IgD-negative memory B cell (primary cell): Measurements from ENCODE around the gene KLHDC7B. TPM values are rescaled to one million over a fixed set of nuclear protein-coding genes. Genes with fewer than 3 reads are reported as not detected.
A peak's percentile ranks its signal among the peaks of the same experiment; 100 is the strongest.
"Not testable (repeated sequence)": the region's sequence is repeated elsewhere in the genome, so short reads cannot be mapped to it uniquely, and the experiment has no call there.

Experiments
- H3K27ac Mint-ChIP-seq, 3 donors: one replicate each; pipeline ENCODE4 v1.8.0; 2020 to 2022; ENCODE audit warnings: mild to moderate bottlenecking in 3 of 3, mixed read lengths in 3 of 3, moderate library complexity in 1 of 3
- H3K27me3 Mint-ChIP-seq: one replicate; pipeline ENCODE4 v1.8.0; 2021; ENCODE audit warnings: mixed read lengths
- H3K36me3 Mint-ChIP-seq: one replicate; pipeline ENCODE4 v1.8.0; 2020; ENCODE audit warnings: mild to moderate bottlenecking, mixed read lengths
- H3K4me1 Mint-ChIP-seq, 3 donors: one replicate each; pipeline ENCODE4 v1.8.0; 2020 to 2022; ENCODE audit warnings: mixed read lengths in 3 of 3, mild to moderate bottlenecking in 1 of 3
- H3K4me3 Mint-ChIP-seq, 4 donors: one replicate each; pipeline ENCODE4 v1.8.0; 2020 to 2022; ENCODE audit warnings: mild to moderate bottlenecking in 4 of 4, mixed read lengths in 4 of 4, moderate library complexity in 3 of 4
- H3K9me3 Mint-ChIP-seq, 3 donors: one replicate each; pipeline ENCODE4 v1.8.0; 2020 to 2021; ENCODE audit warnings: mixed read lengths in 3 of 3, mild to moderate bottlenecking in 1 of 3
- polyA plus RNA-seq: library from polyadenylated mRNA; unstranded; fragments of 300-500 nt; fragmentation: Illumina TruSeq; gene quantifications from one replicate; pipeline ENCODE4 v1.2.3, GENCODE V29; 2021

KLHDC7B gene
- polyA plus RNA-seq, 1 donor from 2014 or later: 4.7 TPM

- Mint-ChIP-seq H3K9me3 (no peaks in the 10 kb centered on the region), H3K36me3 (no peaks in the 10 kb centered on the region), H3K27ac (peak overlapping the region; percentile 98 to 100 (median 99)), H3K27me3 (no peaks in the 10 kb centered on the region), H3K4me1 (peaks cover 36 to 38% (median 37%) of the 10 kb centered on the region in 3 donors), H3K4me3 (peak overlapping the region; percentile 90 to 97 (median 94))
These were observed 14.7 kb upstream of the KLHDC7B start for GRCh38 chr22:50530877-50531545.

GRCh38 chr22:50531546-50531961 is 14.1 kb upstream of the KLHDC7B start:
- peak overlapping the region; percentile 90 to 97 (median 94) for H3K4me3 Mint-ChIP-seq
- H3K4me1 Mint-ChIP-seq: peaks cover 36 to 38% (median 37%) of the 10 kb centered on the region in 3 donors
- no peaks in the 10 kb centered on the region for H3K36me3 Mint-ChIP-seq
- no peaks in the 10 kb centered on the region for H3K27me3 Mint-ChIP-seq
- peak overlapping the region; percentile 98 to 100 (median 99) for H3K27ac Mint-ChIP-seq
- H3K9me3 Mint-ChIP-seq: no peaks in the 10 kb centered on the region

GRCh38 chr22:50531962-50532674 is 13.6 kb upstream of the KLHDC7B start:
- H3K27ac Mint-ChIP-seq: peak overlapping the region; percentile 93 to 99 (median 98)
- no peaks in the 10 kb centered on the region for H3K36me3 Mint-ChIP-seq
- no peaks in the 10 kb centered on the region for H3K9me3 Mint-ChIP-seq
- peaks cover 33 to 37% (median 35%) of the 10 kb centered on the region in 3 donors for H3K4me1 Mint-ChIP-seq
- H3K4me3 Mint-ChIP-seq: peak overlapping the region; percentile 90 to 97 (median 94)
- no peaks in the 10 kb centered on the region for H3K27me3 Mint-ChIP-seq

GRCh38 chr22:50532824-50533796 is 12.6 kb upstream of the KLHDC7B start:
- Mint-ChIP-seq H3K27me3 (no peaks in the 10 kb centered on the region), H3K4me1 (peaks cover 31 to 34% (median 32%) of the 10 kb centered on the region in 3 donors), H3K4me3 (peak overlapping the region; percentile 86 to 97 (median 92)), H3K36me3 (no peaks in the 10 kb centered on the region), H3K9me3 (no peaks in the 10 kb centered on the region), H3K27ac (peak overlapping the region; percentile 95 to 99 (median 98))

GRCh38 chr22:50533856-50534711 is 11.6 kb upstream of the KLHDC7B start:
- peaks cover 29 to 33% (median 31%) of the 10 kb centered on the region in 3 donors for H3K4me1 Mint-ChIP-seq
- H3K9me3 Mint-ChIP-seq, H3K36me3 Mint-ChIP-seq, H3K27me3 Mint-ChIP-seq: not testable (repeated sequence)
- peak overlapping the region; percentile 95 to 99 (median 98) for H3K27ac Mint-ChIP-seq
- peak overlapping the region; percentile 77 to 97 (median 90) for H3K4me3 Mint-ChIP-seq

- Mint-ChIP-seq H3K9me3 (no peaks in the 10 kb centered on the region), H3K27me3 (no peaks in the 10 kb centered on the region), H3K4me3 (peak overlapping the region; percentile 77 to 97 (median 90)), H3K4me1 (peaks cover 36 to 40% (median 38%) of the 10 kb centered on the region in 3 donors), H3K27ac (peak overlapping the region; percentile 95 to 99 (median 98)), H3K36me3 (no peaks in the 10 kb centered on the region)
These were observed 10.6 kb upstream of the KLHDC7B start for GRCh38 chr22:50535113-50535512.

GRCh38 chr22:50536226-50536625 is 9.5 kb upstream of the KLHDC7B start:
- peak overlapping the region in 2 of 4 donors; percentile 57 to 95 for H3K4me3 Mint-ChIP-seq
- H3K9me3 Mint-ChIP-seq: no peaks in the 10 kb centered on the region
- no peaks in the 10 kb centered on the region for H3K27me3 Mint-ChIP-seq
- no peaks in the 10 kb centered on the region for H3K36me3 Mint-ChIP-seq
- H3K27ac Mint-ChIP-seq: peak overlapping the region in 2 of 3 donors; percentile 59 to 87
- H3K4me1 Mint-ChIP-seq: peaks cover 40 to 50% (median 47%) of the 10 kb centered on the region in 3 donors

GRCh38 chr22:50537765-50538164 is 7.9 kb upstream of the KLHDC7B start:
- Mint-ChIP-seq H3K27me3 (no peaks in the 10 kb centered on the region), H3K27ac (peak overlapping the region; percentile 87 to 100 (median 93)), H3K4me3 (peak overlapping the region in 1 of 4 donors; percentile 33), H3K36me3 (no peaks in the 10 kb centered on the region), H3K9me3 (no peaks in the 10 kb centered on the region), H3K4me1 (peaks cover 44 to 59% (median 57%) of the 10 kb centered on the region in 3 donors)

GRCh38 chr22:50540381-50540780 is 5.3 kb upstream of the KLHDC7B start:
- H3K27ac Mint-ChIP-seq: peak overlapping the region; percentile 91 to 100 (median 100)
- H3K27me3 Mint-ChIP-seq: no peaks in the 10 kb centered on the region
- H3K4me1 Mint-ChIP-seq: peaks cover 28 to 43% (median 38%) of the 10 kb centered on the region in 3 donors
- no peaks in the 10 kb centered on the region for H3K36me3 Mint-ChIP-seq
- H3K9me3 Mint-ChIP-seq: no peaks in the 10 kb centered on the region
- peak overlapping the region; percentile 16 to 90 (median 72) for H3K4me3 Mint-ChIP-seq

GRCh38 chr22:50541667-50542026 is 4.1 kb upstream of the KLHDC7B start:
- peak overlapping the region; percentile 60 to 90 (median 76) for H3K4me3 Mint-ChIP-seq
- H3K9me3 Mint-ChIP-seq, H3K27me3 Mint-ChIP-seq, H3K36me3 Mint-ChIP-seq: not testable (repeated sequence)
- H3K4me1 Mint-ChIP-seq: peaks cover 28 to 43% (median 40%) of the 10 kb centered on the region in 3 donors
- peak overlapping the region; percentile 91 to 100 (median 96) for H3K27ac Mint-ChIP-seq

GRCh38 chr22:50542416-50542927 is 3.2 kb upstream of the KLHDC7B start:
- no peaks in the 10 kb centered on the region for H3K27me3 Mint-ChIP-seq
- H3K27ac Mint-ChIP-seq: peak overlapping the region; percentile 91 to 100 (median 96)
- H3K9me3 Mint-ChIP-seq: no peaks in the 10 kb centered on the region
- no peaks in the 10 kb centered on the region for H3K36me3 Mint-ChIP-seq
- H3K4me3 Mint-ChIP-seq: peak overlapping the region; percentile 70 to 81 (median 78)
- peaks cover 28 to 43% (median 41%) of the 10 kb centered on the region in 3 donors for H3K4me1 Mint-ChIP-seq

GRCh38 chr22:50544078-50544745 is 1.5 kb upstream of the KLHDC7B start:
- peak overlapping the region in 2 of 3 donors; percentile 89 to 93 for H3K27ac Mint-ChIP-seq
- H3K9me3 Mint-ChIP-seq: no peaks in the 10 kb centered on the region
- H3K4me1 Mint-ChIP-seq: peaks cover 23 to 36% (median 34%) of the 10 kb centered on the region in 3 donors
- no peaks in the 10 kb centered on the region for H3K27me3 Mint-ChIP-seq
- no peaks in the 10 kb centered on the region for H3K36me3 Mint-ChIP-seq
- H3K4me3 Mint-ChIP-seq: peak overlapping the region; percentile 55 to 80 (median 66)

- Mint-ChIP-seq H3K27ac (peak overlapping the region; percentile 88 to 93 (median 89)), H3K9me3 (no peaks in the 10 kb centered on the region), H3K4me3 (peak overlapping the region in 2 of 4 donors; percentile 5 to 62), H3K36me3 (no peaks in the 10 kb centered on the region), H3K27me3 (no peaks in the 10 kb centered on the region), H3K4me1 (peaks cover 17 to 30% (median 28%) of the 10 kb centered on the region in 3 donors)
These were observed 899 bp upstream of the KLHDC7B start for GRCh38 chr22:50544746-50545253.
